Memory B cell (primary cell): ENCODE data around the gene MLIP.
"Not testable (repeated sequence)": the region's sequence is repeated elsewhere in the genome, so short reads cannot be mapped to it uniquely, and the experiment has no call there.

Experiments used
- ATAC-seq: fragments of 150-1000 bp; cut with Tn5 transposase; 2 replicates; pipeline ENCODE4 v1.10.0; 2021; ENCODE audit warnings: low read depth, mild to moderate bottlenecking, moderate library complexity
- DNase-seq, 2 donors: peaks; one replicate each; pipeline ENCODE4 v3.0.0; 2022; ENCODE audit warnings: low spot score in 2 of 2
- H3K27ac Mint-ChIP-seq: one replicate; pipeline ENCODE4 v1.8.0; 2022; ENCODE audit warnings: mild to moderate bottlenecking, moderate library complexity, mixed read lengths
- H3K27me3 Mint-ChIP-seq: one replicate; pipeline ENCODE4 v1.8.0; 2022; ENCODE audit warnings: mixed read lengths
- H3K36me3 Mint-ChIP-seq: one replicate; pipeline ENCODE4 v1.8.0; 2022; ENCODE audit warnings: mild to moderate bottlenecking, mixed read lengths
- H3K4me1 Mint-ChIP-seq: one replicate; pipeline ENCODE4 v1.8.0; 2022; ENCODE audit warnings: mixed read lengths
- H3K4me3 Mint-ChIP-seq: one replicate; pipeline ENCODE4 v1.8.0; 2022; ENCODE audit warnings: mild to moderate bottlenecking, moderate library complexity, mixed read lengths
- H3K9me3 Mint-ChIP-seq: one replicate; pipeline ENCODE4 v1.8.0; 2022; ENCODE audit warnings: mixed read lengths

The MLIP gene

GRCh38 chr6:54245265-54245664 is 134.0 kb downstream of the MLIP start:
- H3K36me3 Mint-ChIP-seq: no peaks in the 10 kb centered on the region
- DNase-seq: no peak
- no peak overlapping the region for H3K4me3 Mint-ChIP-seq
- no peaks in the 10 kb centered on the region for H3K4me1 Mint-ChIP-seq
- no peak overlapping the region for H3K27ac Mint-ChIP-seq
- ATAC-seq: no peak
- no peaks in the 10 kb centered on the region for H3K27me3 Mint-ChIP-seq
- no peaks in the 10 kb centered on the region for H3K9me3 Mint-ChIP-seq

- Mint-ChIP-seq H3K27ac (no peak overlapping the region), H3K4me1 (no peaks in the 10 kb centered on the region), H3K27me3 (no peaks in the 10 kb centered on the region), H3K4me3 (no peak overlapping the region), H3K36me3 (no peaks in the 10 kb centered on the region), H3K9me3 (peaks cover 2% of the 10 kb centered on the region)
- no peak for ATAC-seq
- DNase-seq: no peak
Measured at GRCh38 chr6:54248319-54248718, 137.1 kb downstream of the MLIP start.

GRCh38 chr6:54248994-54249393 is 137.8 kb downstream of the MLIP start:
- no peak for ATAC-seq
- Mint-ChIP-seq H3K4me3 (no peak overlapping the region), H3K27me3 (no peaks in the 10 kb centered on the region)

GRCh38 chr6:54249812-54250211 is 138.6 kb downstream of the MLIP start:
- not testable (repeated sequence) for H3K27ac Mint-ChIP-seq, H3K4me1 Mint-ChIP-seq, ATAC-seq

More at GRCh38 chr6:54248994-54249393, 137.8 kb downstream of the MLIP start:
- Mint-ChIP-seq H3K27ac (no peak overlapping the region), H3K9me3 (peaks cover 2% of the 10 kb centered on the region), H3K4me1 (no peaks in the 10 kb centered on the region), H3K36me3 (no peaks in the 10 kb centered on the region)
- no peak for DNase-seq

GRCh38 chr6:54252496-54252895 is 141.3 kb downstream of the MLIP start:
- H3K4me1 Mint-ChIP-seq: no peaks in the 10 kb centered on the region
- ATAC-seq (no peak), DNase-seq (no peak)
- no peak overlapping the region for H3K4me3 Mint-ChIP-seq
- peaks cover 3% of the 10 kb centered on the region for H3K9me3 Mint-ChIP-seq
- no peaks in the 10 kb centered on the region for H3K36me3 Mint-ChIP-seq
- no peaks in the 10 kb centered on the region for H3K27me3 Mint-ChIP-seq
- H3K27ac Mint-ChIP-seq: no peak overlapping the region

More at GRCh38 chr6:54249812-54250211, 138.6 kb downstream of the MLIP start:
- not testable (repeated sequence) for DNase-seq, H3K27me3 Mint-ChIP-seq, H3K4me3 Mint-ChIP-seq, H3K9me3 Mint-ChIP-seq, H3K36me3 Mint-ChIP-seq

- no peaks in the 10 kb centered on the region for H3K4me1 Mint-ChIP-seq
- no peak overlapping the region for H3K4me3 Mint-ChIP-seq
- DNase-seq (no peak), ATAC-seq (no peak)
- no peaks in the 10 kb centered on the region for H3K36me3 Mint-ChIP-seq
- no peaks in the 10 kb centered on the region for H3K27me3 Mint-ChIP-seq
- no peak overlapping the region for H3K27ac Mint-ChIP-seq
- H3K9me3 Mint-ChIP-seq: peaks cover 3% of the 10 kb centered on the region
Measured at GRCh38 chr6:54252916-54253315, 141.7 kb downstream of the MLIP start.

- Mint-ChIP-seq H3K27ac (no peak overlapping the region), H3K27me3 (no peaks in the 10 kb centered on the region), H3K36me3 (no peaks in the 10 kb centered on the region), H3K9me3 (peaks cover 3% of the 10 kb centered on the region), H3K4me1 (no peaks in the 10 kb centered on the region), H3K4me3 (no peak overlapping the region)
- DNase-seq (no peak), ATAC-seq (no peak)
Measured at GRCh38 chr6:54254886-54255285, 143.6 kb downstream of the MLIP start.

GRCh38 chr6:54255886-54256285 is 144.6 kb downstream of the MLIP start:
- H3K27me3 Mint-ChIP-seq: no peaks in the 10 kb centered on the region
- H3K27ac Mint-ChIP-seq: no peak overlapping the region
- no peaks in the 10 kb centered on the region for H3K4me1 Mint-ChIP-seq
- H3K4me3 Mint-ChIP-seq: no peak overlapping the region
- peaks cover 1% of the 10 kb centered on the region for H3K9me3 Mint-ChIP-seq
- ATAC-seq (no peak), DNase-seq (no peak)
- H3K36me3 Mint-ChIP-seq: no peaks in the 10 kb centered on the region

GRCh38 chr6:54260025-54260424 is 148.8 kb downstream of the MLIP start:
- DNase-seq: no peak
- Mint-ChIP-seq H3K4me1 (no peaks in the 10 kb centered on the region), H3K9me3 (peaks cover 1% of the 10 kb centered on the region), H3K36me3 (no peaks in the 10 kb centered on the region), H3K27me3 (no peaks in the 10 kb centered on the region), H3K4me3 (no peak overlapping the region), H3K27ac (no peak overlapping the region)
- ATAC-seq: no peak

GRCh38 chr6:54262499-54262898 is 151.3 kb downstream of the MLIP start:
- Mint-ChIP-seq H3K4me3 (no peak overlapping the region), H3K27me3 (no peaks in the 10 kb centered on the region), H3K9me3 (no peaks in the 10 kb centered on the region), H3K36me3 (no peaks in the 10 kb centered on the region), H3K27ac (no peak overlapping the region), H3K4me1 (no peaks in the 10 kb centered on the region)
- DNase-seq: no peak
- ATAC-seq: no peak

GRCh38 chr6:54262971-54263370 is 151.7 kb downstream of the MLIP start:
- Mint-ChIP-seq H3K4me3 (no peak overlapping the region), H3K27me3 (no peaks in the 10 kb centered on the region), H3K36me3 (no peaks in the 10 kb centered on the region), H3K9me3 (no peaks in the 10 kb centered on the region), H3K4me1 (no peaks in the 10 kb centered on the region), H3K27ac (no peak overlapping the region)
- DNase-seq: no peak
- no peak for ATAC-seq

- DNase-seq: no peak
- no peaks in the 10 kb centered on the region for H3K36me3 Mint-ChIP-seq
- H3K27me3 Mint-ChIP-seq: peaks cover 3% of the 10 kb centered on the region
- H3K4me1 Mint-ChIP-seq: no peaks in the 10 kb centered on the region
- no peak for ATAC-seq
- no peak overlapping the region for H3K4me3 Mint-ChIP-seq
- no peak overlapping the region for H3K27ac Mint-ChIP-seq
- H3K9me3 Mint-ChIP-seq: no peaks in the 10 kb centered on the region
Measured at GRCh38 chr6:54264581-54265272, 153.5 kb downstream of the MLIP start.

- no peak for ATAC-seq
- no peak overlapping the region for H3K27ac Mint-ChIP-seq
- no peaks in the 10 kb centered on the region for H3K36me3 Mint-ChIP-seq
- H3K9me3 Mint-ChIP-seq: no peaks in the 10 kb centered on the region
- no peaks in the 10 kb centered on the region for H3K4me1 Mint-ChIP-seq
- no peak overlapping the region for H3K4me3 Mint-ChIP-seq
- peaks cover 3% of the 10 kb centered on the region for H3K27me3 Mint-ChIP-seq
- no peak for DNase-seq
Measured at GRCh38 chr6:54266400-54266923, 155.2 kb downstream of the MLIP start.

GRCh38 chr6:54267798-54268197 is 156.6 kb downstream of the MLIP start:
- no peak overlapping the region for H3K27ac Mint-ChIP-seq
- no peaks in the 10 kb centered on the region for H3K9me3 Mint-ChIP-seq
- no peak for ATAC-seq
- H3K36me3 Mint-ChIP-seq: no peaks in the 10 kb centered on the region
- no peak for DNase-seq
- H3K4me1 Mint-ChIP-seq: no peaks in the 10 kb centered on the region
- H3K27me3 Mint-ChIP-seq: peaks cover 3% of the 10 kb centered on the region
- H3K4me3 Mint-ChIP-seq: no peak overlapping the region

- ATAC-seq: no peak
- Mint-ChIP-seq H3K9me3 (peaks cover 3% of the 10 kb centered on the region), H3K27me3 (peaks cover 3% of the 10 kb centered on the region)
Measured at GRCh38 chr6:54273214-54273820, 162.1 kb downstream of the MLIP start.

More at GRCh38 chr6:54273214-54273820, 162.1 kb downstream of the MLIP start:
- no peak for DNase-seq
- no peaks in the 10 kb centered on the region for H3K4me1 Mint-ChIP-seq
- H3K36me3 Mint-ChIP-seq: no peaks in the 10 kb centered on the region
- no peak overlapping the region for H3K27ac Mint-ChIP-seq
- no peak overlapping the region for H3K4me3 Mint-ChIP-seq
